Germinal center (tissue), 1 donor: ENCODE data around the gene CREB3L4.
A peak's percentile ranks its signal among the peaks of the same experiment; 100 is the strongest.

Source experiments
- DNase-seq: peaks from one replicate; pipeline ENCODE4 v3.0.0; 2012; ENCODE audit warnings: mixed read lengths, low spot score

CREB3L4 gene

DNA sequence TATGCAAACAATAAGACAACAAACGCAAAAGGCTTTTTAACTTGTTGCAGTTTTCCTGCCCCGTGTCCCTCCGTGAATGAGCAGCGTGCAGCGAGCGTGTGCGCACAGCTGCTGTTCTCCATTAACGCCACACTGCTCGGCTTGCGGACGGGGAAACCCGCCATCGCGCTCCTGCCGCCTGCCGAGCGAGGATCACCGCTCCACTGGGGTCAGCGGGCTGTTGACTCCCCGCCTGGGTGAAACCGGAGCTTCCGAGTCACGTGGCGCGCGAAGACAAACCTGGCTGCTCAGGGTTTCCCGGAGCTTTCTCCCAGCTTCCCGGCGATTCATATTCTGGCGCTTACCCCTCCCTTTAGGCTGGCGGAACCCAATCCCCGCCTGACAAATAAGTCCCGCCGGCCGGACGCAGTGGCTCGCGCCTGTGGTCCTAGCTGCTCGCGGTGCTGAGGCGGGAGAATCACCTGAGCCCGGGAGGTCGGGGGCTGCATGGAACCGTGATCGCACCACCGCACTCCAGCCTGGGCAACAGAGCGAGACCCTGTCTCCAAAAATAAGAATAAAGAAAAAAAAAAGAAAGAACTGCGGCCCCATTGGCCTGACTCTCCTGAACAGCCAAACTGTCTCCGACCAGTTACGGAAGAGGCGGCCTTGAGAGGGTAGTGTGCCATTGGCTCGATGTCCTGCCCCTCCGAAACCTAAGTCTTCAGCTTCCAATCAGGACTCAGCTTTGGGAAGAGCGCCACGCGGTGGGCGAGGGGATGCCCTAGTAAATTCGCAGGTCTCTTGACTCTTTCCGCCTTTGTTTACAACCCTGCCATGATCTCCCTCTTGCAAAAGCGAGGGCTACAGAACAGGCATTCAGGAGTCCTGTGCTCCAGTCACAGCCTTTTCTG lies at the start of gene CREB3L4:
Gene CREB3L4 (plus strand): TSS at position 796 of the 893 bp plus-strand sequence. CDS start 624 bp downstream, outside the sequence.
- DNase-seq = peak; percentile 92

- no peak for DNase-seq
Observed at GRCh38 chr1:153919876-153920852, 47.5 kb upstream of the CREB3L4 start.

GRCh38 chr1:153921080-153921802 lies 46.5 kb upstream of the CREB3L4 start:
- no peak for DNase-seq

DNA sequence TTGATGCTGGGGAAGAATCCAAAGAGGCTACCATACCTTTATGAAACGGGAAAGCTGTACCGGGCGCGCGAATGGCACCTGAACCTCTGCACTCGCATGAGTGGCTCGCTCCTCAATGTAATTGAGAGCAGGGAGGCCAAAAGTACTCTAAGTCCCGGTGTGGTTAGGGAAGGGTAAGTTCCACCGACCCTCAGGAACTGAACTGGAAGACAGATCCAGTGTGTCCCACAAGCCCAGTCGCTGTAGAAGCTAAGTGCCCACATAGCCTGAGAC lies 46.0 kb upstream of the CREB3L4 start:
- DNase-seq = no peak

- no peak for DNase-seq
Observed at GRCh38 chr1:153922076-153922971, 45.4 kb upstream of the CREB3L4 start.

DNA sequence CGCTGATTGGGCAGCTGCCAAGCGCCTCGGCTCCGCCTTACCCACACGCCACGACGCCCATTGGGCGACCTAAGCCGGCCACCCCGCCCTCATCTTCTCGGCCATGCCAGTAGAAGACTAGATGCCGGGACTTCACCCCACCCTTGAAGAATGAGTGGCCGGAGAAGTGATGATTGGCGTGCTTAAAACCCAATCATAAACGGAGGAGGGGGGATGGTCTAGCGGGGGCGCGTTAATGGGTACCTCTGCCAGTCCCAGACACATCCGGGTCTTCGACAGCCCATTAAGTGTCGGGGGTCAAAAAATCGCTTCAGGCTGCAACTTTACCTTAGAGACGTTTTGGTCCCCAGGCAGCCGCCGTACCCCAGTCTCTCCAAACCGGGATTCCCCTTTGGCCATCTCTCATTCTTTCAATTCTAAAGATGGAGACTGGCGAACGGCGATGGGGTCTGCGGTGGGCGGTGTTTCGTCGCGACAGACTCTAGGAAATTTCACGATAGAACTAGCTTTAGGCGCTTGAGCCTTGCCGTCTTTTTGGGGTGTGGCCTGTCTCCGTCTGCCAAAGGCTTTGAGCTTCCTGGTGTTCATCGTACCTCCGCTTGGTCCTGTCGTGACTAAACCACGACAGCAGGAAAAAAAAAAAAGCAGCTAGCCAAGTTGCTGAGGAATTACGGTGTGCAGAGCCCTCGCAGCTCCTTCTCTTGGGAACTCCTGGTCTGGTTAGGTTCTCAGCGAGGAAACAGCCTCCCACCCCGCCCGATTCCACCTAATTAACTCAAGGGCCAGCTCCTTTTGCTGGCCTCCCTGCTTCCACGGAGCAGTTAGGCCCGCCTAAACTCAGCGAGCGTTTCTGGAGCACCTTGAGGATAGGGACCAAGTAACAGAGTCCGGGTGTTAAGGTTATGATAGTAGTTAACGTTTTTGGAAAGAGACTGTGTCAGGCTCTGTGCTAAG lies 44.5 kb upstream of the CREB3L4 start, which contains the start of gene GATAD2B:
Gene GATAD2B (minus strand): TSS at position 1 of the 954 bp plus-strand sequence. CDS start 94,625 bp downstream, outside the sequence.
- peak; percentile 99 for DNase-seq

- no peak for DNase-seq
Observed at GRCh38 chr1:153926405-153926804, 41.3 kb upstream of the CREB3L4 start.

GRCh38 chr1:153928245-153928644 lies 39.5 kb upstream of the CREB3L4 start:
- DNase-seq = no peak

GRCh38 chr1:153928791-153929341 lies 38.8 kb upstream of the CREB3L4 start:
- DNase-seq = no peak

DNA sequence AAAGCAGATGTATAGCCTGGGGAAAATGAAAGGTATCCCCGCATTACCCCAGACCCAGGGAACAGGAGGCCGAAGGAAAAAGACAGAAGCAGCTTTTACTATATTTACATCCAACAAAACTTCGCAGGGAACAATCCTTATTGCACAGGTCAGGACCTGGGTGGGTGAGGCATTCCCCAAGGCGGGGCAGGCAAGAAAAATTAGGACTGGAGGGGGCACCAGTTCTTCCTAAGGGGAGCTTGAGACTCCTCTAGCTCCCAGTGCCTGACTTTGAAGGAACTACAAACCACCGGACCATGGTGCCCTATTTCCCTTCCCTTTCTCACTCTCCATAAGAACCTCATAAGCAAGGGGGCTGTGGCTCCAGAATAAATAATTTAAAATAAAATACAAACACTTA lies 38.3 kb upstream of the CREB3L4 start:
- DNase-seq = no peak

DNA sequence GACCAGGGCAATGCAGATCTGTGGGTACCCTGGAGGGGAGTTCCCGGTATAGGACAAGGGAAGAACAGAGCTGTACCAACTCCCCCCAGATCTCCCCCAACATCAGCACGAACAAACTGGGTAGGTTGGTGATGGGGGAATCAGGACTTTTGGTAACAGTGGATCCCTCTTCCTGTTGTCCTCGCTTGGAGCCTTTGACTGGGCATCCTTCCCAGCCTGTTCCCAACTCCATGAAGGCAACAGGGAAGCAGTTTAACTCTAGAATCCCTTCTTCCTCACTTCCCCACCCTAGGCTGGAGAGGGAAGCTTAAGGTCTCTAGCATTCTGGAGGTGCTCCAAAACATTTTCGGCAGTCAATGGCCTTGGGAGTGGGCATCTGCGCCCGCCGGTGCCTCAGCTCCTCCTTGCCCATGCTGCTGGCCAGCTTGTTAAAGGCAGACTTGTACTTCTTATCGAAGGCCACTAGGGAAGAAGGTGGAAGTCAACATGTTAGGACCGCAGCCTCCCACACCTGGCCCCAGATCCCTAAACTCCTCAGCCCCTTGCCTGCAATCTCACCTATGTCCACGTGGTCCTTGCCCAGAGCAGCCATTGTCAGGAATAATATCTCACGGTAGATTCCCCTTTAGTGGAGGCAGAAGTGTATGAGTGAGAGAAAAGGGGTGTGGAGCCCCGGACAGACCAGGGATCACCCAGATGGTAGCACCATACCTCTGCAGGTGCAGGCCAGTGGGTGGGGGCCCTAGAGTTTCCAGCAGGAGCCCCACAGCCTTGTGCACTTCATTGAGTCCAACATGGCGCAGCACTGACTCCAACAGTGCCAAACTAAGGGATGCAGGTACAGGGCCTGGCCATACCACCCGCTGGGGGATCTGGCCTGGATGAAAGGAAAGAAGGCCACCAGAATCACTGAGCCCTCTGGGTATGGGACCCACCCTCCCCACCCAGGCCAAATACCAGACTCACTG lies 37.4 kb upstream of the CREB3L4 start:
- DNase-seq = no peak

- no peak for DNase-seq
Observed at GRCh38 chr1:153932156-153933131, 35.3 kb upstream of the CREB3L4 start.

- no peak for DNase-seq
Observed at GRCh38 chr1:153933430-153933829, 34.3 kb upstream of the CREB3L4 start.

DNA sequence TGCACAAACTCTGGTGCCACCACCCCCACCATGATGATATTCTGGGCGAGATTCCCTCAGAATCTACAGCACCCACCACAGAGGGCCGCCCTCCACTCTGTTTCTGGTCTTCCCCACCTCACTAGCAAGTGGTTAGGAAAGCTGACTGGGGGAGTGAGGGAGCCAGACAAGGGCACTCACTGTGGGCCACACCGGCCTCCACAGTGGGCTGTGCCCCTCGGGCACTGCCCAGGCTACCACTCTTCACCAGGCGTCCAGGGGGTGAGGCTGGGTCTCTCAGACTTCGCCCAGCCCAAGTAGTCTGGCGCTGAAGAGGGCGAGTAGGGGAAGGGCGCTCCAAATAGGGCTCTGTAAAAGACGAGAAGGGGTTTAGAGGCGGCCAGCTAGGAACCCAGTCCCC lies 33.7 kb upstream of the CREB3L4 start:
- DNase-seq = no peak

DNA sequence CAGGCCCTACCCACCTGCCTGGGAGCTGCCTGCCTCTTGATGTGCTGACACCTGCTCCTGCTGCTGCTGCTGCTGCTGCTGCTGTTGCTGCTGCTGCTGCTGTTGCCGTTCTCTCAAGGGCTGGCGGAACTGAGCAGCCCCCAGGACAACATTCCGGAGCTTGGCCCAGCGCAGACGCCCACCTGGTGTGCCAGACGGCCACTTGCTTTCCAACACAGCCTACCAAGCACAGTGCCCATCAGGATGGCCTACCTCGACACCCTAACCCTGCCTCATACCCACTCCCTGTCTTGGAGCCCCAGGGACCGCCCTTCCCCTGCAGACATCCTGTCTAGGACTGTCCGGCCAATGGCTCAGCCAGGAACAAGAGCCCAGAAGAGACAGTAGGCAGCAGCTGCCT lies 33.0 kb upstream of the CREB3L4 start:
- DNase-seq = no peak

DNA sequence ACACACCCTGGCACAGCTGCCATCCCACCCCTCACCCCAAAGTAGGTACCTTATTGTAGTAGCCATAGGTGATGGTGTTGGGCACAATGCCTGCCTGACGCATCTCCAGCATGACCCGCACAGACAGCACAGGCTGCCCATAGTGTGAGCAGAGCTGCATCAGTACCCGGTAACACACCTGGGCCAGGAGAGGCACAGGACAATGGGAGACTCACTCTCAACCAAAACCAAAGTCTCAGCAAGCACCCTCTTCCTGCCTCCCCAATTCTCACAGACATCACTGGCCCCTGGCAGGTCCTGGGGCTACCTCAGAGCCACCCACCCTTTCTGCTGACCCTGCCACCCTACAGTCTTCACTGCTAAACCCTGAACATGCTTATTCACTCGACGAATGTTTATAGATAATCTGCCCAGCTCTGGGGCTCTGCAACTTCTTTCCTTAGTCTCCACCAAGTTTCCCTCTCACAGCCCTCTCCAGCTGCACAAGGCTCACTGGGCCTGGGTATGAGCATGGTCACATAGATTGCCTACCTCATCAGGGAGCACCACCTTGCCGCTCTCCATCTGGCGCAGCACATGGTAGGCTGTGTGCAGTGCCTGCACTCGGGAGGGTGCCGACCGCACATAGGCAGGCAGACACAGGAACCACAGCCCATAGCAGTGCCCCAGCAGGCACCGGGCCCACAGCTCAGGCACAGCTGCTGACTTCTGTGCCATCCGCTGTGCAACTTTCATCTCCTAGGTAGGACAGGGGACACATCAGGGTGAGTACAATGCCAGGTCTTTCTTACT lies 31.5 kb upstream of the CREB3L4 start:
- DNase-seq = no peak
